Activated naive CD8-positive, alpha-beta T cell treated with anti-CD3 and anti-CD28 coated beads for 36 hours (primary cell): Measurements from ENCODE around the gene LINGO1. TPM values are rescaled to one million over a fixed set of nuclear protein-coding genes. Genes with fewer than 3 reads are reported as not detected.

Experiments used
- DNase-seq: peaks from one replicate; pipeline ENCODE4 v3.0.0; 2021
- H3K27ac Mint-ChIP-seq: one replicate; pipeline ENCODE4 v1.8.0; 2022; ENCODE audit warnings: mild to moderate bottlenecking, moderate library complexity, mixed read lengths
- H3K27me3 Mint-ChIP-seq: one replicate; pipeline ENCODE4 v1.8.0; 2022; ENCODE audit warnings: mild to moderate bottlenecking, mixed read lengths
- H3K36me3 Mint-ChIP-seq: one replicate; pipeline ENCODE4 v1.8.0; 2021; ENCODE audit warnings: mild to moderate bottlenecking, mixed read lengths
- H3K4me1 Mint-ChIP-seq: one replicate; pipeline ENCODE4 v1.8.0; 2021; ENCODE audit warnings: mixed read lengths
- H3K4me3 Mint-ChIP-seq: one replicate; pipeline ENCODE4 v1.8.0; 2022; ENCODE audit warnings: mild to moderate bottlenecking, moderate library complexity, mixed read lengths
- H3K9me3 Mint-ChIP-seq: one replicate; pipeline ENCODE4 v1.8.0; 2022; ENCODE audit warnings: mixed read lengths
- total RNA-seq, 2 experiments: library from RNA; stranded (reverse); gene quantifications; one replicate each; pipeline ENCODE4 v1.2.3, GENCODE V29; 2021

Gene LINGO1
- total RNA-seq, 2 experiments from 2014 or later = not detected

- DNase-seq = no peak
- Mint-ChIP-seq H3K9me3 (no peaks in the 10 kb centered on the region), H3K36me3 (no peaks in the 10 kb centered on the region), H3K4me3 (no peak overlapping the region), H3K27ac (no peak overlapping the region), H3K4me1 (peaks cover 7% of the 10 kb centered on the region), H3K27me3 (peaks cover 55% of the 10 kb centered on the region)
Observed at GRCh38 chr15:77630956-77631744, 1.6 kb downstream of the LINGO1 start.

GRCh38 chr15:77630056-77630455 lies 2.7 kb downstream of the LINGO1 start:
- Mint-ChIP-seq H3K4me3 (no peak overlapping the region), H3K27ac (no peak overlapping the region), H3K4me1 (peaks cover 7% of the 10 kb centered on the region), H3K36me3 (no peaks in the 10 kb centered on the region), H3K27me3 (peaks cover 44% of the 10 kb centered on the region), H3K9me3 (no peaks in the 10 kb centered on the region)
- no peak for DNase-seq

- Mint-ChIP-seq H3K4me1 (peaks cover 7% of the 10 kb centered on the region), H3K9me3 (no peaks in the 10 kb centered on the region), H3K4me3 (no peak overlapping the region), H3K27me3 (peaks cover 40% of the 10 kb centered on the region), H3K36me3 (no peaks in the 10 kb centered on the region), H3K27ac (no peak overlapping the region)
- DNase-seq = no peak
Observed at GRCh38 chr15:77629070-77630030, 3.4 kb downstream of the LINGO1 start.

GRCh38 chr15:77628010-77628409 lies 4.7 kb downstream of the LINGO1 start:
- Mint-ChIP-seq H3K4me1 (no peaks in the 10 kb centered on the region), H3K36me3 (no peaks in the 10 kb centered on the region), H3K9me3 (no peaks in the 10 kb centered on the region), H3K27me3 (peaks cover 27% of the 10 kb centered on the region), H3K27ac (no peak overlapping the region), H3K4me3 (no peak overlapping the region)
- no peak for DNase-seq

- H3K27ac Mint-ChIP-seq = no peak overlapping the region
- no peaks in the 10 kb centered on the region for H3K36me3 Mint-ChIP-seq
- no peaks in the 10 kb centered on the region for H3K4me1 Mint-ChIP-seq
- peaks cover 27% of the 10 kb centered on the region for H3K27me3 Mint-ChIP-seq
- H3K9me3 Mint-ChIP-seq = no peaks in the 10 kb centered on the region
- H3K4me3 Mint-ChIP-seq = no peak overlapping the region
- no peak for DNase-seq
Observed at GRCh38 chr15:77627581-77627980, 5.1 kb downstream of the LINGO1 start.

- no peaks in the 10 kb centered on the region for H3K4me1 Mint-ChIP-seq
- no peaks in the 10 kb centered on the region for H3K36me3 Mint-ChIP-seq
- H3K27ac Mint-ChIP-seq = no peak overlapping the region
- peaks cover 27% of the 10 kb centered on the region for H3K27me3 Mint-ChIP-seq
- H3K9me3 Mint-ChIP-seq = no peaks in the 10 kb centered on the region
- no peak for DNase-seq
- H3K4me3 Mint-ChIP-seq = no peak overlapping the region
Observed at GRCh38 chr15:77627067-77627466, 5.6 kb downstream of the LINGO1 start.

GRCh38 chr15:77626002-77626401 lies 6.7 kb downstream of the LINGO1 start:
- H3K27me3 Mint-ChIP-seq = peaks cover 20% of the 10 kb centered on the region
- DNase-seq = no peak
- no peaks in the 10 kb centered on the region for H3K4me1 Mint-ChIP-seq
- H3K9me3 Mint-ChIP-seq = no peaks in the 10 kb centered on the region
- no peaks in the 10 kb centered on the region for H3K36me3 Mint-ChIP-seq
- H3K4me3 Mint-ChIP-seq = no peak overlapping the region
- no peak overlapping the region for H3K27ac Mint-ChIP-seq

GRCh38 chr15:77625376-77625775 lies 7.3 kb downstream of the LINGO1 start:
- Mint-ChIP-seq H3K27ac (no peak overlapping the region), H3K4me1 (no peaks in the 10 kb centered on the region), H3K27me3 (peaks cover 15% of the 10 kb centered on the region), H3K36me3 (no peaks in the 10 kb centered on the region), H3K4me3 (no peak overlapping the region), H3K9me3 (no peaks in the 10 kb centered on the region)
- no peak for DNase-seq

GRCh38 chr15:77624868-77625267 lies 7.8 kb downstream of the LINGO1 start:
- Mint-ChIP-seq H3K4me1 (no peaks in the 10 kb centered on the region), H3K9me3 (no peaks in the 10 kb centered on the region), H3K4me3 (no peak overlapping the region), H3K36me3 (no peaks in the 10 kb centered on the region), H3K27me3 (peaks cover 10% of the 10 kb centered on the region), H3K27ac (no peak overlapping the region)
- DNase-seq = no peak

- H3K27me3 Mint-ChIP-seq = peaks cover 4% of the 10 kb centered on the region
Observed at GRCh38 chr15:77623755-77624524, 8.8 kb downstream of the LINGO1 start.

GRCh38 chr15:77622934-77623754 lies 9.6 kb downstream of the LINGO1 start:
- no peaks in the 10 kb centered on the region for H3K36me3 Mint-ChIP-seq
- no peak overlapping the region for H3K4me3 Mint-ChIP-seq
- no peak overlapping the region for H3K27ac Mint-ChIP-seq
- no peaks in the 10 kb centered on the region for H3K4me1 Mint-ChIP-seq
- DNase-seq = no peak
- peaks cover 4% of the 10 kb centered on the region for H3K27me3 Mint-ChIP-seq
- no peaks in the 10 kb centered on the region for H3K9me3 Mint-ChIP-seq

More at GRCh38 chr15:77623755-77624524, 8.8 kb downstream of the LINGO1 start:
- Mint-ChIP-seq H3K4me3 (no peak overlapping the region), H3K36me3 (no peaks in the 10 kb centered on the region), H3K9me3 (no peaks in the 10 kb centered on the region), H3K27ac (no peak overlapping the region), H3K4me1 (no peaks in the 10 kb centered on the region)
- no peak for DNase-seq

GRCh38 chr15:77622209-77622933 lies 10.3 kb downstream of the LINGO1 start:
- H3K9me3 Mint-ChIP-seq = no peaks in the 10 kb centered on the region
- DNase-seq = no peak
- peaks cover 4% of the 10 kb centered on the region for H3K27me3 Mint-ChIP-seq
- no peaks in the 10 kb centered on the region for H3K36me3 Mint-ChIP-seq
- H3K27ac Mint-ChIP-seq = no peak overlapping the region
- no peak overlapping the region for H3K4me3 Mint-ChIP-seq
- no peaks in the 10 kb centered on the region for H3K4me1 Mint-ChIP-seq

GRCh38 chr15:77621847-77622208 lies 10.9 kb downstream of the LINGO1 start:
- no peak for DNase-seq
- no peaks in the 10 kb centered on the region for H3K9me3 Mint-ChIP-seq
- H3K4me1 Mint-ChIP-seq = no peaks in the 10 kb centered on the region
- H3K27me3 Mint-ChIP-seq = peaks cover 4% of the 10 kb centered on the region
- H3K27ac Mint-ChIP-seq = no peak overlapping the region
- no peak overlapping the region for H3K4me3 Mint-ChIP-seq
- no peaks in the 10 kb centered on the region for H3K36me3 Mint-ChIP-seq
